Progenitor cell of endocrine pancreas (in vitro differentiated cells): ENCODE results near the gene ERBB4. TPM values are rescaled to one million over a fixed set of nuclear protein-coding genes. Genes with fewer than 3 reads are reported as not detected.

Experiments used
- DNase-seq: peaks from one replicate; pipeline ENCODE4 v3.0.0; 2021; ENCODE audit warnings: low spot score; ENCODE audit not compliant: unreplicated experiment
- H3K27ac Mint-ChIP-seq: 2 replicates; pipeline ENCODE4 v1.8.0; 2021; ENCODE audit warnings: mild to moderate bottlenecking, moderate library complexity, mixed read lengths
- H3K27me3 Mint-ChIP-seq: 2 replicates; pipeline ENCODE4 v1.8.0; 2021; ENCODE audit warnings: mixed read lengths
- H3K36me3 Mint-ChIP-seq: 2 replicates; pipeline ENCODE4 v1.8.0; 2022; ENCODE audit warnings: mixed read lengths; ENCODE audit not compliant: insufficient read depth
- H3K4me1 Mint-ChIP-seq: 2 replicates; pipeline ENCODE4 v1.8.0; 2021; ENCODE audit warnings: low read depth, mixed read lengths
- H3K4me3 Mint-ChIP-seq: 2 replicates; pipeline ENCODE4 v1.8.0; 2021; ENCODE audit warnings: low read depth, mild to moderate bottlenecking, moderate library complexity, mixed read lengths
- H3K9me3 Mint-ChIP-seq: 2 replicates; pipeline ENCODE4 v1.8.0; 2021; ENCODE audit warnings: low read depth, mixed read lengths
- total RNA-seq: library from RNA; stranded (reverse); gene quantifications from 2 replicates; pipeline ENCODE4 v1.2.1, GENCODE V29; 2021
- TF ChIP-seq, protein P1 (sequence below): fragments of 200-600 bp; sonication (generic); IDR thresholded peaks from one replicate; pipeline ENCODE4 v1.5.0; 2021; ENCODE audit warnings: antibody characterized with exemption, mild to moderate bottlenecking; ENCODE audit not compliant: unreplicated experiment

ERBB4 gene
- total RNA-seq, 1 donor from 2014 or later, result 43.8 TPM

DNA sequence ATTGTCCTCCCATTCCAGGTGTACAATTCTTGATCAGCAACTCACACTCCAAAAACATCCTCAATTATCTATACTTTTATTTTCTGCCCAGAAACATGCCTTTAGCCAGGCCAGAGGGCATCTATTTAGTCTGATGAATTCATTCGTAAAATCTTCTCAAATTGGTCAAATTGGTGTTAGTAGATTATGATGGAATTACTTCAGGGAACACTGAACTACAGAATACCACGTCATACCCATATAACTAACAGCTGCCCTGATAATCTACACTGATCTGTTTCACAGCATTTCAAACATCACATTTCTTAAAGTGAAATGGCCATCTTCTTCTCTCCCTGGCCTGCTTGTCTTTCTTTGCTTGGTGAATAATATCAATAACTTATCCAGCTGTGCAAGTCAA is 1140.8 kb downstream of the ERBB4 start:
- Mint-ChIP-seq H3K27ac (no peak overlapping the region), H3K4me1 (peaks cover 37% of the 10 kb centered on the region), H3K4me3 (no peak overlapping the region), H3K27me3 (no peaks in the 10 kb centered on the region), H3K9me3 (no peaks in the 10 kb centered on the region), H3K36me3 (no peaks in the 10 kb centered on the region)
- no peak for DNase-seq
- TF ChIP-seq, protein P1, sequence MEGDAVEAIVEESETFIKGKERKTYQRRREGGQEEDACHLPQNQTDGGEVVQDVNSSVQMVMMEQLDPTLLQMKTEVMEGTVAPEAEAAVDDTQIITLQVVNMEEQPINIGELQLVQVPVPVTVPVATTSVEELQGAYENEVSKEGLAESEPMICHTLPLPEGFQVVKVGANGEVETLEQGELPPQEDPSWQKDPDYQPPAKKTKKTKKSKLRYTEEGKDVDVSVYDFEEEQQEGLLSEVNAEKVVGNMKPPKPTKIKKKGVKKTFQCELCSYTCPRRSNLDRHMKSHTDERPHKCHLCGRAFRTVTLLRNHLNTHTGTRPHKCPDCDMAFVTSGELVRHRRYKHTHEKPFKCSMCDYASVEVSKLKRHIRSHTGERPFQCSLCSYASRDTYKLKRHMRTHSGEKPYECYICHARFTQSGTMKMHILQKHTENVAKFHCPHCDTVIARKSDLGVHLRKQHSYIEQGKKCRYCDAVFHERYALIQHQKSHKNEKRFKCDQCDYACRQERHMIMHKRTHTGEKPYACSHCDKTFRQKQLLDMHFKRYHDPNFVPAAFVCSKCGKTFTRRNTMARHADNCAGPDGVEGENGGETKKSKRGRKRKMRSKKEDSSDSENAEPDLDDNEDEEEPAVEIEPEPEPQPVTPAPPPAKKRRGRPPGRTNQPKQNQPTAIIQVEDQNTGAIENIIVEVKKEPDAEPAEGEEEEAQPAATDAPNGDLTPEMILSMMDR, result no peak

DNA sequence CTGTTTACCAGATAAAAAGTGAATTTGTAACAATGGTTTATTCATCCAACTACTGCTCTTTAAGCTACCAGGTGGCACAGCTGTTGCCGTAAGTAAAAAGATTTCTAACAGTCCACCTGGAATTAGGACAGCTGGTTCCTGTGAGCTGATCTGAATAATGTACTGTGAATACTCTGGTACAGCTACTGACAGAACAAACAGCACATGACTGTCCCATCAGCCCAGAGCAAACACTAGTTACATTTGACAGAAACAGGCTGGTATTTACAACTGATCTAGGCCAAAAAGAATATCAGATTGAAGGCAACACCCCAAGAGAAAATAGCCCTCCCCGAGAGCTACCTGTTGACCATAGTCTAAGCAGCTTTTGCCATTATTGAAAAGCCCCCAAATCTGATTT is 1141.8 kb downstream of the ERBB4 start:
- H3K27ac Mint-ChIP-seq, result peak overlapping the region; percentile 43
- no peak overlapping the region for H3K4me3 Mint-ChIP-seq
- TF ChIP-seq, protein P1, result no peak
- DNase-seq, result no peak
- no peaks in the 10 kb centered on the region for H3K27me3 Mint-ChIP-seq
- H3K36me3 Mint-ChIP-seq, result no peaks in the 10 kb centered on the region
- no peaks in the 10 kb centered on the region for H3K9me3 Mint-ChIP-seq
- H3K4me1 Mint-ChIP-seq, result peaks cover 39% of the 10 kb centered on the region

DNA sequence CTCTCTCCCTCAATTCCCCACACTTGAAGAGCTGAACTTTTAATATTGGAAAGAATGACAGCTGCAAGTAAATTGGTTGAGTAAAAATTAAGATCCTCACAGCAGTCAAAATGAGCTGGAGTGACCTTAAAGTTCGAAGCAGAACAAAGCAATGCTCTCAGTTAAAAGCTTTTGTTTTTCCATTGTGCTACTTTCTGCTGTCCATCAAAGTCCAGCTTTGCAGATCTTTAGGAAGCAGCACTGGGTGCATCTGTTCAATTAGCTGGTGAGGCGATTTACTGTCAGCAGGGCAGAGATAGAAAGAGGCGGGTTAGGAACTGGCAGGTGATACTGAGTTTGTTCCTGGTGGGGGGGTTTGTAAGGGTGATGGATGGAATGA is 1147.4 kb downstream of the ERBB4 start:
- DNase-seq, result no peak
- Mint-ChIP-seq H3K27ac (no peak overlapping the region), H3K9me3 (no peaks in the 10 kb centered on the region), H3K4me1 (peaks cover 29% of the 10 kb centered on the region), H3K27me3 (no peaks in the 10 kb centered on the region), H3K36me3 (no peaks in the 10 kb centered on the region), H3K4me3 (no peak overlapping the region)
- TF ChIP-seq, protein P1, result no peak

DNA sequence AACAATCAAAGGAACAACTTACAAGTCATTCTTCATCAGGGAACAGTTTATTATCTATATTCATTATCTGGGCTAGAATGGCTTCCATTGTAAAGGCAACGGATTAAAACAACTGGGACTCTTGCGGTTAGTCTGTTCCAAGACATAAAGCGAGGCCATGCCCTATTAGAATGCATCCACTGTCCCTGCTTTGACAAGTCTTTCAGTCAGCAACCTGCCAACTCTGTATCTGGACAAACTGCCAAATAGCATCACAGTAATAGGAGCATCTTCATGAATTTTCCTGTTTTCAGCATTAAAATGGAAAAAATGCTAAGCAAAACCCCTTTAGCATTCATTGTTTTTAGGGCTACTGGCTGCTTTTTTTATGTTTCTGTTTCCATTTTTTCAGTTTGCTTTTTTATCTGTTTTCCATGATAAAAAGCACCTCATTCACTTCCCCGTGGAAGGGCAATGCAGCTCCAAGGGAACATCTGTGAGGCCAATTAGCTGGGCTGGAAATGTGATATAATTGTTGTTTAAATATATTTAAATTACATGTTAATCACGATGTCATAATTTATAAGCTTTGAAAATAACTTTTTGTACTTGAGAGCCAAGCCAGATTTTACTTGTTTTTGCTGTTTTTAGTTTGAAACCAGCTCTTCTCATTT is 1147.9 kb downstream of the ERBB4 start:
- DNase-seq, result no peak
- Mint-ChIP-seq H3K27ac (no peak overlapping the region), H3K4me1 (peaks cover 28% of the 10 kb centered on the region), H3K36me3 (no peaks in the 10 kb centered on the region), H3K27me3 (no peaks in the 10 kb centered on the region), H3K9me3 (no peaks in the 10 kb centered on the region), H3K4me3 (no peak overlapping the region)
- TF ChIP-seq, protein P1, result no peak

DNA sequence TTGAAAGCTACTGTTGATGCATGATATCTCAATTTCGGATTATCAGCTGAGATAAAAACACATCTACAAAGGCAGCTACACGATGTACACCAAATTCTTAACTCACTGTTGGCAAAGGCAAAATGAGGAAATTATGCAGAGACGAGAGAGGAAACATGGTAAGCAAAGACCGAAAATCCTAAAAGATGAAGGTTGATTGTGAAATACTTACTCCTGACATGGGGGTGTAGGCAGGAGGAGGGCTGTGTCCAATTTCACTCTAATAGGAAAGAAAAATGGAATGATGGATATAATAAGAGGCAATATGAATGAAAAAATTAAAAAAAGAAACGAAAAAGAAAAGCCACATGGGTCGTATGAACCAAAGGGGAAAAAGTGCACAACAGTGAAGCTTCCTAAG is 1150.9 kb downstream of the ERBB4 start:
- H3K36me3 Mint-ChIP-seq, result peaks cover 2% of the 10 kb centered on the region
- no peak for DNase-seq
- no peak overlapping the region for H3K27ac Mint-ChIP-seq
- peaks cover 12% of the 10 kb centered on the region for H3K4me1 Mint-ChIP-seq
- TF ChIP-seq, protein P1, result no peak
- no peaks in the 10 kb centered on the region for H3K27me3 Mint-ChIP-seq
- no peaks in the 10 kb centered on the region for H3K9me3 Mint-ChIP-seq
- no peak overlapping the region for H3K4me3 Mint-ChIP-seq
